Raji (cell line): ENCODE results near the gene HTRA1.

Experiments used
- POLR2A ChIP-seq: IDR thresholded peaks from 2 replicates; pipeline ENCODE4 v1.6.1; 2011; ENCODE audit warnings: low read depth, low read length, control low read depth; ENCODE audit not compliant: insufficient read depth

Gene HTRA1

DNA sequence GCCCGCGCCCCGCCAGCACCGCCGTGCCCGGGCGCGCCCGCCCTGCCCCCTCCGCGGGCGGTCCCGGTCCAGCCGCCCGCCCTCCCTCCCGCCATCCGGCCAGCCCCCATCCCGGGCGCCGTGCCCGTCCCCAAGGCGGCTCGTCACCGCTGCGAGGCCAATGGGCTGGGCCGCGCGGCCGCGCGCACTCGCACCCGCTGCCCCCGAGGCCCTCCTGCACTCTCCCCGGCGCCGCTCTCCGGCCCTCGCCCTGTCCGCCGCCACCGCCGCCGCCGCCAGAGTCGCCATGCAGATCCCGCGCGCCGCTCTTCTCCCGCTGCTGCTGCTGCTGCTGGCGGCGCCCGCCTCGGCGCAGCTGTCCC, at the start of gene HTRA1:
HTRA1 (plus strand) TSS at position 187 of the 362 bp plus-strand sequence; CDS start at position 287, 100 bp downstream.
- TF ChIP-seq POLR2A: no peak

DNA sequence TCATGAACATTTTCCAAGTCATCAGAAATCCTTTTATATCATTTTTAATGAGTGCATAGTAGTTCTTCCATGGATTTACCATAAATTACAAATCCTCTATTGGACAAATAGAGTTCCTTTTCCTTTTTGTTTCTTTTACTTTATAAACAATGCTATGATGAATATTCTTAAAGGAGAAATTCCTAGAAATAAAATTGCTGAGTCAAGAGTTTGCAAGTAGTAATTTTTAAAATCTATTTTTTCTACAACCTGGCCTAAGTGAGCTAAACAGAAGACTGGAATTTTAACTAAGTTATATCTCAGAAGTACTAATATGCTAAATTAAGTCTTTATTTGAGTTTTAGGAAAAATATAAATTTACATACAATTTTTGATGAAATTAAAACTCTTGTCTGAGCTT, 48.0 kb upstream of the HTRA1 start:
- TF ChIP-seq POLR2A: no peak

DNA sequence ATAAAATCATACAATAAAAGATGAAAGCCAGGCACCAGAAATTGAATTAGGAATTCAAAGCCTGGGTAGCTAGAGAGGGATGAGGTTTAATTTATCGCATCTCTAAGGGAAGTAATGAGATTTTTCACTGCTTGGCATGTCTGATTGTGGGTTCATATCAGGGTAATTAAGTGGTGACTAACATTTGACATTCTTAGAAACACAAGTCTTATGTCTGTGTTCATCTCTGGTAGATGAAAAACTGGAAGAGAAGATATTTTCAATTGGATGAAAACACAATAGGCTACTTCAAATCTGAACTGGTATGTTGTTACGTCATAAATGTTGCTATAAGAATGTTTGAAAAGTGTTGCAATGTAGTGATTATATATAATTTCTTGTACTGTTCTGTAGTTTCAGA, 43.7 kb upstream of the HTRA1 start:
- no peak for TF ChIP-seq POLR2A

DNA sequence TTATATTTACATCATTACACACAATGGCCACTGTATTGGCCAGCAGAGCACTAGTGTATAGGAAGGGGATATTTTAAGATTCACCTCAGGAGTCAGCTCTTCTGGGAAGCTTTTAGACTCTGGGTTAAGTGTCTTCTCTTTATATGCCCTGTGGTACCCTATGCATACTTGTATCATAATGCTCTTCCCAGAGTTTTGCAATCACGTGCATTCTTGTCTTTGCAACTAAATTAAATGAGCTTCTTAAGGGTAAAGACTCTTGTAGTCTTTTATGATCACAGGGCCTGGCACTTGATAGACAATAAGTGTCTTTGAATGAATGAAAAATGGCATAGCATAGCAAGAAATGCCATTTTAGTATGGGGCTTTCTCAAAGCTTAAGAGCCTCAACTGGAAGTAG, 42.3 kb upstream of the HTRA1 start:
- TF ChIP-seq POLR2A: no peak

DNA sequence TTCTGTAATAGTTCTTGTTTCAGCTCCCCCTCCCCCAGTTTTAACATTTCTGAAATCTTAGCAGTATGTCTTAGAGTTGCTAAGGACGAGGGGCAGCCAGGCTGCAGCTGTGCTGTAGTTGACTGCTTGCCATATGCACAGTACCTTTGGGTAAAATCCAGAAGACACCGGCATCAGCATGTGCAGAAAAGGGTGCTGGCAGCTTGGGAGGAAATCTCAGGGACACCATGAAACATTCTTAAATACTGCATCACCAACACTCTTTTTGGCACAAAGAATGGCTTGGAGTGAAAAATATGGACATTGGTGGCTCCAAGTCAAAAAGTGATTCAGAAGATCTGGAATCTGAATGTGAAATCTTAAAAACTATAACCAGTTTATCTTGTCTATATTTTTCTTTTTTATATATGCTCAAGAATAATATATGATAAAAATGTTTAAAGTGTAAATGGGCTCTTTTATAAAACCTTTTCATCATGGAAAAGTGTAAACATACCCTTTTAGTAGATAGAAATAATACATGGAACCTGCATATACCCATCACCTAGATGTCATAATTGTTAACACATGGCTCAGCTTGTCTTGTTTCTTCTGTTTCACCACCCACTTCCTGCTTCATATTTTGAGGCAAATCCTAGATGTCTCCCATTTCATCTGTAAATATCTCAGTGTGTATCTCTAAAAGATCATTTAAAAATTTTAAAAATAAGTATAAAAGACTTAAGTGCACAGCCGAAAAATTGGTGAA, 41.3 kb upstream of the HTRA1 start:
- TF ChIP-seq POLR2A: no peak

DNA sequence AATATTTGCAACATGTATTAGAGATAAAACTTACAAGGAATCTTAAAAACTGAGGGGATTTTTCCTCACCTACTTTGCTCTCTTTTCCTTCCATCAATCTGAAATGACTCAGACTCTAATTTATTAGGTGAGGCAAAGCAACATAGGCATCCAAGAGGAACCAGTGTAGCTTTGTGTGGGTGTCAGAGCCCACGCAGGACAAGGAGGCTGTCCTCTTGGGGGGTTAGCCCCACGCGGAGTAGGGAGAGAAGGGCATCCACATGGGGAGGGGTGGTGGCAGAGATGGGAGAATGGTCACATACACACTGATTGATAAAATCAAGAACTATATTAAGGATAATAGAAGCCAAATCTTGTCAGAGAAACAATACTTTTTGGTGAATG, 40.7 kb upstream of the HTRA1 start:
- no peak for TF ChIP-seq POLR2A

DNA sequence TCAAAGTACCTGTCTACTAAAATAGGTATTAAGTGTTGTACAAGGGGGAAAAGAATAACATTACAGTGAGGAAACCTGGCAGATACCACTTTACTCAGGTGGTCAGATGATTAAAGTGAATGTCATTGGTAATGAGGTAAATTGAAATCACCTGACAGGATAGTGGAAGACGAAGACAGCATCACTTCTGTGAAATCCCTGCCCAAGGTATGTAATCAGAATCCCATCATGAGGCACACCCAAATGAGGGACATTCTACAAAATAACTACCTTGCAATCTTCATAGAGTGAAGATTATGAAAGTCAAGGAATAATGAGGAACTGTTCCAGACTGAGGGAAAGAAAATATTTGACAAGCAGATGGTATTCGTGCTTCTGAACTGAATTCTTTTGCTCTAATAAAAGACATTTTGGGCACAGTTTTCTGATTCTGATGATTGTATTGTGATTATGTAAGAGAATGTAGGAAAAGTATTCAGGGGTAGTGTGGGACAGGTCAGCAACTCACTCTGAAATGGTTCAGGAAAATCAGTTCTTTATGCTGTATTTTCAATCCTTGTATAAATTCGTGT, 40.2 kb upstream of the HTRA1 start:
- TF ChIP-seq POLR2A: no peak

DNA sequence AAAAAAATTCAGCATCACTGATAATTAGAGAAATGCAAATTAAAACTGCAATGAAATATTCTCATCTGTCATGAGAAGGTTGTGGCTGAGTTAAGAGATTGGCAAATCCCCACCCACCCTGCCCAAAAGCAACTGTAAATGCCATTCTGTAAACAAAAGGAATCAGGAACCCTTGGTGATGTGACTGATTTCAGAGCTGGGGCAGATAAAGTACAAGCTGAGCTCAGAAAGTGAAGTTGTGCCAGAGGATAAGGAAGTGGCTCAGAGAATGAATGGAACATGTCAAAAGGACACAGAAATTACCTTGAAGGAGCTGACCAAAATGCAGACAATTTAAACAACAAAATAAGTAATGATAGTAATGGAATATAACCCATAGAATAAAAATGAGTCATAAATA, 39.6 kb upstream of the HTRA1 start:
- TF ChIP-seq POLR2A: no peak

DNA sequence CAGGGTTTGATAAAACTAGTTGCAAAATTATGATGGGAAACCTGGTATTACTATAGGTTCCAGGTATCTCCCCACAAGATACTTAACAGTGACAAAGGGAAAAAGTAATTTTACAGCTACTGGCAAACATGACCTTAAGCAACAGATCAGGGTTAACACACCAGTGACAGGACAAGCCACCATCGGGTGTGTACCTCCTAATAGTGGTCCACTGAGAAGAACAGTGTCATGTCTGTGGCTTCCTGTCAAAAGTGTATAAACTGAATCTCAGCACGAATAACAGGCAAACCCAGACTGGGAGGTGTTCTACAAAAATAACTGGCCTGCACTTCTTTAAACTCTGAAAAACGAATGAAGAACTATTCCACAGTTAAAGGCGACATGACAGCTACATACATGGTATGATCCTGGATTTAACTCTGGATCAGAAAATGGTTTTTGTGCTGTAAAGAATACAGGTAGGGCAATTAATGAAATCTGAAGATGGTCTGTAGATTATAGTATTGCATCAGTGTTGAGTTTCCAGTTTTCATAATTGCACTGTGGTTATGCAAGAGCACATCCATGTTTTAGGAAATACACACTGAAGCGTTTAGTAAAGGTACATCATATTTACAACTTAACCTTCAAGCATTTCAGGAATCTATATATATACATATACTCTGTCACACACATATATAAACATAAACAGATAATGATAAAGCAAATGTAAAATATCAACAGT, 38.9 kb upstream of the HTRA1 start:
- no peak for TF ChIP-seq POLR2A

DNA sequence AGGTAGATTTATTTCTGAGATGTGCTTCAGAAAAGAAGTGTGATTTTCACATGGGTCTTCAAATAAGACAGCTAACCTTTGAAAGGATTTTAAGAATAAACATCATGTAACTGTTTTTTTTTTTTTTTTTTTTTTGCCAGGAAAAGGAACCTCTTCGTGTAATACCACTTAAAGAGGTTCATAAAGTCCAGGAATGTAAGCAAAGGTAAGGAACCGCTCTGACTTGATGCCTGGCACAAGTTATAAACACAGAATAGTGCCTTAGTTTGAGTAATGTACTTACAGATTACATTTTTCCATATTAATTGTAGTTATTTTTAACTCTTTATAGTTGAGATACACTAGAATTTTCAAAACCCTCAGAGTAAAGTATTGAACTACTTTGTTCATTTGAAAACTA, 37.3 kb upstream of the HTRA1 start:
- TF ChIP-seq POLR2A: no peak

DNA sequence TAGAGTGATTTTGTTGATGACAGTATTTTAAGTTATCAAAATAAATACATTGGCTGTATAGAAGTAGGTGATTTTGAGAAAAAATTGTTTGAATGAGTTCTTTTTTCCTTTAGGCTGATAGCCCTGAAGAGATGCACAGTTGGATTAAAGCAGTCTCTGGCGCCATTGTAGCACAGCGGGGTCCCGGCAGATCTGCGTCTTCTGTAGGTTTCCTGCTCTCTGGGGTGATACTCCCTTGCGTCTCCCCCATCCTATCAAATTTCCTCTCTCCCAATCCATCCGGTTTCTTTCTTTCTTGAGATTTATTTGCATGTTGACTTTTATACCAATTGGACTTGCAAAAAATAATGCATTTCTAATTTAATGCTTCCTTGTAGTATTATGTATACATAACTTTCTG, 34.5 kb upstream of the HTRA1 start:
- TF ChIP-seq POLR2A: no peak

DNA sequence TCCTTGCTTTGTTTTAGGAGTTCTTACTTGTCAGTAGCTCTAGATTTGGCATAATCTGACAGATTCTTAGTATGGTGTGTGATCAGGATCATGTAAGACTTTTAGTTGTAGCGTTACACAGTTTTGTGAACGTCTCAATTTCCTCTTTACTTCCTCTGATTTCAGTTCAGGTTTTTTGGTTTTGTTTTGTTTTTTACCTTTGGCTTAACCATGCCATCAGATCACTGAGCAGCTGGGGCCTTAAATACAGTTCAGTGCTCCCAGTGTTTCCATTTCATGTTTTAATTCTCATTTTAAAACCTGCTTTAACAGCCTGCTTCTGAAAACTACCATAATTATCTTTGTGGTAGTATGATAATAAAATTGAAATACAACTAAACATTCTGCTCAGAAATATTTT, 34.1 kb upstream of the HTRA1 start:
- TF ChIP-seq POLR2A: no peak

DNA sequence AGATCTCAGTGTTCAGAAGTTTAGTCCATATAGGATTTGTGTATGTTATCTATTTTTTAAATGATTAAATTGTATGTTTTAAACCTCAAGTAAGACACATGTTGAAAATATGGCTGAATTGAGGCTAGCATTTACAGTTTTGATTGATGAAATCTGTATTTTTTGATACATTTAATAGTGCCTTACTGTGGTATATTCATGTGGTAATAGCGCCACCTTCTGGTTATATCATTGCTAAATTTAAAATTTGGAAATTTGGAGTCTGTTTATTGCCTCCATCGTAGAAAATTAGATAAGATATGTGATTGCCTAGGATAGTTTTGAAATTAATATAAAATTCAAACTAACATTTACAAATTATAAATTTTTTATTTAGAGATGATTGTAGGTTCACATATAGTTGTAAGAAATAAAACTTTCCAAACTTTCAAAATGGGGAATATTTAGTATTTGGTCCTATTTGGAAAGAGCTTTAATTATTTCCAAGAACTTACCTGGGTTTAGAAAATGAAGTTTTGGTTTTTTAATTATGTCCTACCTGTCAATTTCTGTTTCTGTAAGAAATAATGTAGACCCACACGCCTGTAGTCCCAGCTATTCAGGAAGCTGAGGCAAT, 26.0 kb upstream of the HTRA1 start:
- TF ChIP-seq POLR2A: no peak

DNA sequence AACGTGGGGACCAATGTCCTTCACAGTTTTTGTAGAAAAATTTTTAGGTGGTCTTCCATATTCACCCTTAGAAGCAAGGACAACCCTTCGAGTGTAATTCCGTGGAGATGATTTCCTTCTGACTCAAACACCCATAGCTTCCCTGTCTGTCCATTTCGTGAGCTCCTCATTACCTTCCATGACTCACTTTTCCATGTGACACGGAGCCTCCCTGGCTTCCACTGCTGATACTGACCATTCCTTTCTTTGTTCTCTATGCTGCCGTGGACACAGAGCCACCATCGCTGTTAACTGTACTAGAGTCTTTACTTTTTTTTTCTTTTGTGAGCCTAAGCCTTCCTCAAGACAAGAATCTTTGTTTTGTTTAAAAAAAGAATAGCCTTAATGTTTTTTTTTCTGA, 19.4 kb upstream of the HTRA1 start:
- TF ChIP-seq POLR2A: no peak

DNA sequence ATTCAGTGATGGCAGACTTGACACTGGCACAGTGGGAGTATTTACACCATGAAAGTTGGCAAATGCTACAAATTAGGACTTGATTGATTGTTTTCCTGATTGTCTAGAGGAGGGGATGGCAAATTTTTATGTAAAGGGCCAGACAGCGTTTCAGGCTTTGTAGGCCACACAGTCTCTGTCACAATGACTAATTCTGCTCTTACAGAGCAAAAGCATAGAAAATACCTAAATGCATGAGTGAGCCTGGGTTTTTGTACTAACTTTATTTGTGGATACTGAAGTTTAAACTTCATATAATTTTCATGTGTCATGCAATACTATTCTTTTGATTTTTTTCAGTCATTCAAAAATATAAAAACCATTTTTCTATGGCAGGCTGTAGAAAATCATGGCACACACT, 15.9 kb upstream of the HTRA1 start:
- no peak for TF ChIP-seq POLR2A

DNA sequence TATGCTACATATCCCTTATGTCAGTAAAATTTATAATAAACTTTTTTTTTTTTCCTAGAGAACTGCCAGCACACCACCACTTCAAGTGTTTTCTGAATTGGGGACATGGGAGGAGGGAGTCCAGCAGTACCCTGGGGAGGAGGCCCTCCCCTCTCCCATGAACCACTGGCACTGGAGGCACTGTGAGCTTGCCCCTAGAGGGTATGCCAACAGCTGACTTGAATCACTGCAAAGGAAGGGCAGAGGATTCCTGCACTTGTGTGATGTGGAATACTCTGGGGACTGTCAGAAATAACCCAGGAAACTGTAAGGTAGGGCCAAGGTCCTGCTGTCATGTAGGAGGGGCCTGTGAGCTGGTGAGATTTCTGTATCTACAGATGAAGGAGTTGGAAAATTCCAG, 15.4 kb upstream of the HTRA1 start:
- TF ChIP-seq POLR2A: no peak
